GM12873 (cell line): ENCODE data around the gene CTNNBIP1.

Experiments
- CTCF ChIP-seq: IDR thresholded peaks from 2 replicates; pipeline ENCODE4 v1.5.1; 2012; ENCODE audit warnings: low read depth, mild to moderate bottlenecking, moderate library complexity, low read length, control low read depth; ENCODE audit not compliant: insufficient read depth; ENCODE audit errors: missing control alignments

CTNNBIP1 gene

DNA sequence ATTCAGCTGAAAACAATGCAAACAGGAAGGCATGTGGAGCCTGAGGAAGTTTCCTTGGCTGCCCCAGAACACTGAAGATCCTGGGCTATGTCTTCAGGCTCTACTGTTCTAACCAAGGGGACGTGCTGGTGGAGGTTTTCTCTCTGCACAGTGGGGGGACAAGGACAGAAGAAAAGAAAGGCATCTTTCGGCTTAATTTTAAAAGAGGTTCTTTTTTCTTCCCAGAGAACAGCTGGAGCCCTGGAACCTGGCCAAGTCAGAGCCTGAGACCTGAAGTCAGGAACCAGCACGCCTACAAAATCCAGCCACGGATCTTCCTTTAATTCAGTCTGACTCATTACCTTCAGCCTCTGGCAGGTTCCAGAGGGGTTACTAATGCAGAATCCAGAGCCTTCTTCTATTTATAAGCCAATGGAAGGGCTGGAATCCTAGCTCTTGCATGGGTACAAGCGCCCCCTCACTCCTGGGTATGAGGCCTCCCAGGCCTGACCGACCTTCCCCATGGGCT lies 19.8 kb downstream of the CTNNBIP1 start:
- no peak for TF ChIP-seq CTCF

GRCh38 chr1:9889411-9889810 lies 20.7 kb downstream of the CTNNBIP1 start:
- no peak for TF ChIP-seq CTCF

- no peak for TF ChIP-seq CTCF
Observed at GRCh38 chr1:9888886-9889285, 21.2 kb downstream of the CTNNBIP1 start.

DNA sequence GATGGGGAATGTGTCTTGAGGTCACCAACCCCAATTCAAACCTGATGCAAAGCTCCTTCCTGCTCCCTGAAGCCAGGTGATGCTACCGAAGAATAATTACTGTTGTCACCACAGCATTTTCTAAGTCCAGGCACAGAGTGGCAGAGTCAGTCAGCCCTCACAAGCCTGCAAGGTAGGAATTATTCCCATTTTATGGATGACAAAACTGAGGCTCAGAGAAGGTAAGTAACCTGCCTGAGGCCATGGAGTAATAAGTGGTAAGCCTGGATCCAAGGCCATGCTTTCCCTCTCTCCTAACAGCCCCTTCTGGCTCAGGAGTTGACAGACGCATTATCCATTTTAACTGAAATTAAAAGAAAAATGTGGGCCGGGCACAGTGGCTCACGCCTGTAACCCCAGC lies 23.0 kb downstream of the CTNNBIP1 start:
- TF ChIP-seq CTCF = no peak

DNA sequence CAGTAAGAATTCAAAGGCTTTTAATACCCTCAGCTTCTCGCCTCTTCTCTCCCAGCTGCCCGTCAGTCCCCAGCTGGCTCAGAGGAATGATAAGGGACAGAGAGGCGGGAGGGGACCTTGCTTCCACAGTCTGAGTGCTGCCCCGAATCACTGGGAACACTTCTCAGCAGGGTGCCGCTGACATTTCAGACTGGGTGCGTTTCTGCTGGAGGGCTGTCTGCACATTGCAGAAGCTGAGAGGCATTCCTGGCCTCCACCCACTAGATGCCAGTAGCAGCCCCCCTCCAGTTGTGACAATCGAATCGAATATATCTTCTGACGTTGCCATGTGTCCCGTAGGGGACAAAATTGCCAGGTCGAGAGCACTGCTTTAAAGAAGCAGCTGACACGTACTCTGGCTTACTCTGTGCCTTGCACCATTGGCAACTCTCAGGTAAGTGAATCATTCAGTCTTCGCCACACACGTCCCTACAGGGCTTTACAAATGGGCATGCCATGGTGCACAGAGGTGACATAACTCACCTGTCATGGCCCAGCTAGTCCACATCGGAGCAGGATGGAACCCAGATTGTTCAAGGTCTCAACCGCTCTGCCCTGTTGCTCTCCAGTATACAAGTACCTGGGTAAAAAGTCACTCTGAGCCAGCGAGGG lies 23.9 kb downstream of the CTNNBIP1 start:
- TF ChIP-seq CTCF = no peak

DNA sequence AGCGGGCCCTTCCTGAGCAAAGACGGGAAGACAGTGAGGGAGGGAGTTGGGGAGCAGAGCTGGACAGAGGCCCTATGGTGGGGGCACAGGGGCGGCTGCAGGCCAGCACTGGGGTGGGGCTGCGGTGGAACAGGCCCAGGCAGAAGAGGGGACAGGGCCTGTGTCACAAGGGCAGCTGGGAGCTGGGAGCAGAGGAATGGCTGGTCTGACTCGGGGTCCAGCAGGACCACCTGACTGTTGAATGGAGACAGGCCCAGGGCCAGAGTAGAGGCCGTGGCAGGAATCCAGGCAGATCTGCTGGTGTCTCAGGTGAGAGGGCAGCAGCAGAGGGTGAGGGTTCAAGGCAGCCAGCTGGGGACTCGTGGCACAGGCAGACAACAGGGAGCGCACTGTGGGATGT lies 25.3 kb downstream of the CTNNBIP1 start:
- TF ChIP-seq CTCF = no peak

DNA sequence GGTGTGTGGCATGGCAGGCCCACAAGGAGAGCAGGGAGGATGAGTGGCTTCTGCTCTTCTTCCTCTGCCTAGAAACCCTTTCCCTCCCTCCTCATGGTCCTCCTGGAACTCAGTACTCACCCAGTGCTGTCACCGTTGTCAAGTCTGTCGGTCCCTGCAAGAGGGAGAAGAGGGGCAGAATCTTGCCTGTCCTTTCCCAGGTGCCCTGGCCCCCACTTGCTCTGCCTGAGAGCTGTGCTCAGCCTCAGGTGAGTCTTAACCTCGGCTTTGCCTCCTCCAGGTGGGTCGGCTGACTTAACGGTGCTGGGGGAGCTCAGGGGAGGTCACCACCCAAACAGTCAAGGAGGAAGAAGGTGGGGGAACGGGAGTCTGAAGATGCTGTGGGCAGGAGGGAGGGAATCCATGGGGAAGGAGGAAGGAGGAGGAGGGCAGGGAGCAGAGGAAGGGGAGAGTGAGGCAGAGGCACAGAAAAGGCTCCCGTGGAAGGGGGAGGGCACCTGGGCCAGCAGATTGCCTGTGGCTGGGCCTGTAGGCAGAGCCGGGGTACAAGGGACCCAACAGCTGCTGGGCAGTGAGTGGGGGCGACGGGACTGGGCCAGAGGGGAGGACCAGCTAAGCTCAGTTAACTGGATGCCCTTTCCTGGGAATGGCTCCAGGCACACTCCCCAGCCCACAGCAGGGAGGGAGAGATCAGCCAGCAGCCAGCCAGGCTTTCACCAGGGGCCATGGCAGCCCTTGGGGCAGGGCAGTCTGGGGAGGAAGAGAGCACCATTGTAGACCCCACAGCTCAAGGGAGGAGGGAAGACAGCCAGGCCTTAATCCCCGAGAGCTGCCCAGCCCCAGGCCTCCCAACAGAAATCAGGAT lies 26.3 kb downstream of the CTNNBIP1 start:
- TF ChIP-seq CTCF = no peak
